ENCODE measurements around the gene SPAG6. TPM values are rescaled to one million over a fixed set of nuclear protein-coding genes. Genes with fewer than 3 reads are reported as not detected.

SPAG6 gene
- total RNA-seq, 6 donors from 2014 or later: 0.74 to 44.1 (median 8.7) TPM

GRCh38 chr10:22340329-22341189 is 4.7 kb upstream of the SPAG6 start:
- Histone ChIP-seq H3K27ac (peak overlapping the region; percentile 91 to 99 (median 96)), H3K9me3 (no peaks in the 10 kb centered on the region), H3K4me3 (peak overlapping the region; percentile 57 to 73 (median 69)), H3K4me1 (peaks cover 25 to 36% (median 28%) of the 10 kb centered on the region in 4 donors), H3K27me3 (peaks cover 2 to 77% (median 42%) of the 10 kb centered on the region in 4 donors), H3K36me3 (no peaks in the 10 kb centered on the region)
- DNase-seq (peak; percentile 65 to 94), ATAC-seq (ENCODE audit: low FRiP score in 2 of 2) (peak; percentile 86 to 88)
- 0 to 1% methylated on average over 19 to 65 of the region's 98 CpGs for WGBS, 2 donors
- TF ChIP-seq EP300 (IDR thresholded peaks at IDR 0.05): no peak
- TF ChIP-seq POLR2AphosphoS5 (IDR thresholded peaks at IDR 0.05): peak; percentile 53 to 75
- TF ChIP-seq POLR2A (IDR thresholded peaks at IDR 0.05): peak in 3 of 4 donors; percentile 12 to 71 (median 60)
- TF ChIP-seq CTCF (IDR thresholded peaks at IDR 0.05): peak in 1 of 6 experiments; percentile 9

- H3K36me3 ChIP-seq: no peaks in the 10 kb centered on the region
- peak overlapping the region; percentile 91 to 99 (median 96) for H3K27ac ChIP-seq
- peaks cover 18 to 32% (median 21%) of the 10 kb centered on the region in 4 donors for H3K4me1 ChIP-seq
- H3K4me3 ChIP-seq: peak overlapping the region; percentile 57 to 73 (median 69)
- H3K9me3 ChIP-seq: no peaks in the 10 kb centered on the region
- ATAC-seq (ENCODE audit: low FRiP score in 2 of 2) (peak; percentile 32 to 40), DNase-seq (no peak)
- H3K27me3 ChIP-seq: peaks cover 2 to 75% (median 37%) of the 10 kb centered on the region in 4 donors
- 5% methylated on average over 18 to 40 of the region's 40 CpGs for WGBS, 2 donors
- no peak for TF ChIP-seq POLR2A (IDR thresholded peaks at IDR 0.05)
- no peak for TF ChIP-seq EP300 (IDR thresholded peaks at IDR 0.05)
- no peak for TF ChIP-seq POLR2AphosphoS5 (IDR thresholded peaks at IDR 0.05)
- no peak for TF ChIP-seq CTCF (IDR thresholded peaks at IDR 0.05)
Measured at GRCh38 chr10:22341190-22341925, 3.9 kb upstream of the SPAG6 start.

GRCh38 chr10:22341926-22342196 is 3.4 kb upstream of the SPAG6 start:
- TF ChIP-seq POLR2AphosphoS5 (IDR thresholded peaks at IDR 0.05): no peak
- H3K4me3 ChIP-seq: no peak overlapping the region
- no peak overlapping the region for H3K27ac ChIP-seq
- no peaks in the 10 kb centered on the region for H3K36me3 ChIP-seq
- DNase-seq (no peak), ATAC-seq (ENCODE audit: low FRiP score in 2 of 2) (no peak)
- H3K4me1 ChIP-seq: peaks cover 13 to 27% (median 17%) of the 10 kb centered on the region in 4 donors
- WGBS, 2 donors: 39 to 45% methylated on average over 3 of the region's 3 CpGs
- no peaks in the 10 kb centered on the region for H3K9me3 ChIP-seq
- peaks cover under 1 to 70% (median 32%) of the 10 kb centered on the region in 4 donors for H3K27me3 ChIP-seq

- H3K27me3 ChIP-seq: peaks cover 0 to 67% (median 29%) of the 10 kb centered on the region in 4 donors
- H3K4me1 ChIP-seq: peaks cover 12 to 26% (median 17%) of the 10 kb centered on the region in 4 donors
- no peak overlapping the region for H3K27ac ChIP-seq
- H3K9me3 ChIP-seq: no peaks in the 10 kb centered on the region
- ATAC-seq (ENCODE audit: low FRiP score in 2 of 2) (no peak), DNase-seq (no peak)
- H3K36me3 ChIP-seq: no peaks in the 10 kb centered on the region
- TF ChIP-seq POLR2A (IDR thresholded peaks at IDR 0.05) (no peak), POLR2AphosphoS5 (IDR thresholded peaks at IDR 0.05) (no peak), EP300 (IDR thresholded peaks at IDR 0.05) (no peak), CTCF (IDR thresholded peaks at IDR 0.05) (no peak)
- H3K4me3 ChIP-seq: no peak overlapping the region
- WGBS, 2 donors: 33 to 46% methylated on average over 3 of the region's 3 CpGs
Measured at GRCh38 chr10:22342421-22342820, 2.9 kb upstream of the SPAG6 start.

GRCh38 chr10:22343731-22344130 is 1.6 kb upstream of the SPAG6 start:
- WGBS, 2 donors: 11 to 17% methylated on average over 3 of the region's 3 CpGs
- DNase-seq (no peak), ATAC-seq (ENCODE audit: low FRiP score in 2 of 2) (no peak)
- Histone ChIP-seq H3K4me1 (peaks cover 12 to 26% (median 17%) of the 10 kb centered on the region in 4 donors), H3K27me3 (peaks cover 0 to 58% (median 20%) of the 10 kb centered on the region in 4 donors), H3K36me3 (no peaks in the 10 kb centered on the region), H3K4me3 (no peak overlapping the region), H3K27ac (no peak overlapping the region), H3K9me3 (no peaks in the 10 kb centered on the region)
- no peak for TF ChIP-seq CTCF (IDR thresholded peaks at IDR 0.05)
- no peak for TF ChIP-seq POLR2AphosphoS5 (IDR thresholded peaks at IDR 0.05)
- TF ChIP-seq POLR2A (IDR thresholded peaks at IDR 0.05): no peak
- TF ChIP-seq EP300 (IDR thresholded peaks at IDR 0.05): no peak

Measured in upper lobe of left lung (tissue), 6 donors.